ENCODE measurements around the gene CRYGA.
"Not testable (repeated sequence)": the region's sequence is repeated elsewhere in the genome, so short reads cannot be mapped to it uniquely, and the experiment has no call there.

The CRYGA gene

GRCh38 chr2:208164951-208165755 lies 1.8 kb upstream of the CRYGA start:
- no peak for DNase-seq

GRCh38 chr2:208156439-208156838 lies 7.0 kb downstream of the CRYGA start:
- no peak for DNase-seq

GRCh38 chr2:208153156-208153555 lies 10.2 kb downstream of the CRYGA start:
- no peak for DNase-seq

DNA sequence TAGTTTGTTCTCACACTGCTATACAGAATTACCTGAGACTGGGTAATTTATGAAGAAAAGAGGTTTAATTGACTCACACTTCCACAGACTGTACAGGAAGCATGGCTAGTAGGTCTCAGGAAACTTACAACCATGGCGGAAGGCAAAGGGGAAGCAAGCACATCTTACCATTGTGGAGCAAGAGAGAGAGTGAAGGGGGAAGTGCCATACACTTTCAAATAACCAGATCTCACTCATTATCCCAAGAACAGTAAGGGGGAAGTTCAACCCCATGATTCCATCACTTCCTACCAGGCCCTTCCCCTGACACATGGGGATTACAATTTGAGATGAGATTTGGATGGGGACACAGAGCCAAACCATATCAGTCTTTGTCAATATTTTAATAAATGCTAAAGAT lies 12.4 kb downstream of the CRYGA start:
- no peak for DNase-seq

DNA sequence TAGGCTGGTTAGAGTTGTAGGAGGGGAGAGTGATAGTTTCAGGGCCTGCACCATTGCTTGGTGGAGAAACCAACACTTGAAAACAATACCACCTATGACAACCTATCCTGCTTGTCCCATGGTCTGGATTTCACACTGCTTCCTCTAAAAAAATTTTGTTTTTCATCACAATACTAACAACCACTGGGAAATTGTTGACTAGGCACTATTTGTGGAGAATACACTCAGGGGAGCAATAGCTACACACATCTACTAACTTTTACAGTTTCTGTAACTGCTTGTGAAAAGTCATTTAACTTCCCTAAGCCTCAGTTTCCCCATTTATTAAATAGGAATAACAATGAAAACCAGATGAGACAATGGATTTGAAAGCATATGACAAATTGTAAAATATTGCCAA lies 13.3 kb downstream of the CRYGA start:
- DNase-seq, result no peak

- no peak for DNase-seq
Measured at GRCh38 chr2:208148803-208149202, 14.6 kb downstream of the CRYGA start.

GRCh38 chr2:208147759-208148158 lies 15.6 kb downstream of the CRYGA start:
- DNase-seq, result no peak

GRCh38 chr2:208147008-208147407 lies 16.4 kb downstream of the CRYGA start:
- DNase-seq, result no peak

GRCh38 chr2:208146006-208146405 lies 17.4 kb downstream of the CRYGA start, which contains the start of gene CRYGB:
Gene CRYGB, minus strand, starts transcription at chr2:208146158. Its CDS starts 38 bp downstream, at chr2:208146120.
- no peak for DNase-seq

- DNase-seq, result peak; percentile 63
Measured at GRCh38 chr2:208142925-208143799, 20.2 kb downstream of the CRYGA start.

DNA sequence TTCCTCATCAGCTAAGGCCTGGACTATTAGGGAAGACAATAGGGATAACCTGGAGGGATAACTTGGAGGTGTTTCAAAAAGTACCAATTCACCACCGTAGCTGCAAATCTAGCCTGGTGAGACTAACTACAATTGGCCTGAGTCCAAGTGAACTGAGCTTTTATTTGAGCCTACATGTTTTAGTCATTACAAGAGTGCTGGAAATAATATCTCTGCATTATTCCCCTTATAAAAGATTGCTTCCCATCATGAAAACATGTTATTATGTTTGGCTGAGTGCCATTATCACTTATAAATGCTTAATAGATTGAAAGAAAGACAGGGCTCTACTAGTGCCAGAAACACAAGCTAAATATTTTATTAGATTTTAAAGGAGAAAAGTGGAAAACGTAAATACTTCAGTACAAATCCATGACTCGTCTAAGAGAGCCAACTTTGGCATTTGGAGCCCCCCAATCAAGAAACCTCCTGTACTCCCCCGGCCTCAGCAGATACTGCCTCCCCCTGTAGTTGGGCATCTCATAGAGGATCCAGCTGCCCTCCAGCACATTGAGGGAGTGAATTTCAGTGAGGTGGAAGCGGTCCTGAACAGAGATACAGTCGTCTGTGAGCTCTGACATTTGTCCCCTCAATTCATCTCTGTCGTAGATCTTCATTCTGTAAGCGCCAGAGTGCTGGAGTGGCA lies 21.0 kb downstream of the CRYGA start:
- DNase-seq, result peak; percentile 99

DNA sequence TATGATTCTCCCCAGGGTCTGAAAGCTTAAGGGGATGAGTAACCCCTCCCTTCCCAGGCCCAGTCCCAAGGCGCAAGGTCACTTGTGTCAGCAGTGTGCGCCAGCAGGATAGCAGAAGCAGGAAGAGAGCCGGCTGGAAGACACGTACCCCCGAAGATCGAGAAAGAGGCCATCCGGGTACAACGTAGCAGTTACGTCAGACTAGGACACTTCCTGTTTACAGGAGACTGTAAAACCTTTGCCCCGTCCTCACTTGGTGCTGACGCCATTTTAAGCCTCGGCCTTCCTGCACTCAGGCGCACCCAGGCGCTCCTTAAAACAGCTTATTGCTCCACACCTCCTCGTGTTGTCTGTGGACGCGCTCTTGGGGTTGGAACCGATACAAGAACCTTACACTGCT lies 23.9 kb downstream of the CRYGA start:
- no peak for DNase-seq

DNA sequence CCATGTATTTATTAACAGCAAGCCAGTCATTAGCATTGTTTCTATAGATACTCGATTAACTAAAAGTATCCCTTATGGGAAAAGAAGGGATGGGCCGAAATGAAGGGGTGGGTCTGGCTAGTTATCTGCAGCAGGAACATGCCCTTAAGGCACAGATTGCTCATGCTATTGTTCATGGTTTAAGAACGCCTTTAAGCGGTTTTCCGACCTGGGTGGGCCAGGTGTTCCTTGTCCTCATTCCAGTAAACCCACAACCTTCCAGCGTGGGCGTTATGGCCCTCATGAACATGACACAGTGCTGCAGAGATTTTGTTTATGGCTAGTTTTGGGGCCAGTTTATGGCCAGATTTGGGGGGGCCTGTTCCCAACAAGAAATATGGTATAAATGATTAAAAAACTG lies 25.1 kb downstream of the CRYGA start:
- DNase-seq, result not testable (repeated sequence)

- DNase-seq, result no peak
Measured at GRCh38 chr2:208136716-208137094, 26.7 kb downstream of the CRYGA start.

DNA sequence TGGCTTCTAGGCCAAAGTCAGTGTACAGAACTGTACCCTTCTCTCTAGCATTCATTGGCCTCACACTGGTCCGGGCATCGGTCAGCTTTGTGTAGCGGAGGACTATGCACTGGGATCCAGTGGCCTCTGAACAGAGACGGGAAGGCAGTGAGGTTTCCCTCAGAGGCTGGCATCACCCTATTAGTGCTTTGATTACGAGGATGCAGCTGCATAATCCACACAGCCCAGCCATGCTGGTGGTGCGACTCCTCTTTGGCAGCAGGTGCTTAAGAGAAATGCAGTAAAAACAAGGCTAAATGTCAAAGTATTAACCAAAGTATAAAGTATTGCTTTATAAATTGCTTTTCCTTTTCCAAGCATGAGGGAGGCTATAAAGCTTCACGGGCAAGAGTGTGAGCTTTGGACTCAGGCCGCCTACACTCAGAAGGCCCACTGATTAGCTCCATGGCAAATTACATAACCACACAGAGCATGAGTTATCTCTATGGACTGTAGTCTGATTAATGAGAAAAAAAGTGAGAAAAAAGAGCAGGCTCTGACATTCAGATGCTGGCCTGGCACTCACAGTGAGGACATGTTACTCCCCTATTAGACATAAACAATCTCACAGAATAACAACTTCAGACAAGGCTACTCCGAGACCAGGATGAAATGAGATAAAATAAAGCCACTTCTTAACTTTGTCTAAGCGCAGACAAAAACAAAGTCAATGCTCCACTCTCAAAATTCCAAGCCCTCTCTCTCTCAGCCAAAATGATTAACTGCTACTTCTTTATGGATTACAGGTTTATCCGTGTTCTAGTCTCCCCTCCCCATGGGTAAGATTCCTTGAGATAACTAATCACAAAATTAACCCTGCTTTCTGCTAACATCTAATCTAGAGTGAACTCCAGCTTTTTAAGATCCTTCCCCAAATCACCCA lies 27.3 kb downstream of the CRYGA start:
- no peak for DNase-seq

- no peak for DNase-seq
Measured at GRCh38 chr2:208134928-208135586, 28.3 kb downstream of the CRYGA start.

- no peak for DNase-seq
Measured at GRCh38 chr2:208130712-208131110, 32.7 kb downstream of the CRYGA start.

GRCh38 chr2:208129744-208130711 lies 33.4 kb downstream of the CRYGA start, which contains the start of gene CRYGC:
Gene CRYGC, minus strand, starts transcription at chr2:208129828. Its CDS starts 36 bp downstream, at chr2:208129792.
- DNase-seq, result no peak

- DNase-seq, result no peak
Measured at GRCh38 chr2:208128136-208128535, 35.3 kb downstream of the CRYGA start.

GRCh38 chr2:208127090-208127489 lies 36.3 kb downstream of the CRYGA start:
- no peak for DNase-seq

Measured in NCI-H2227 treated with DMSO at 0.1 percent for 48 hours (cell line).